ENCODE results near the gene RWDD4.
A peak's percentile ranks its signal among the peaks of the same experiment; 100 is the strongest.

GRCh38 chr4:183600189-183600685, 58.7 kb downstream of the RWDD4 start:
- peak; percentile 48 for TF ChIP-seq CTCF (conservative IDR thresholded peaks at IDR 0.05; ENCODE audit: low read depth, low read length)
- no peak for TF ChIP-seq EZH2 (IDR thresholded peaks at IDR 0.05; ENCODE audit: low read length, unreplicated experiment)
- no peak for TF ChIP-seq EZH2phosphoT487 (IDR thresholded peaks at IDR 0.05; ENCODE audit: borderline replicate concordance, low read length)

All from PC-3 (cell line).